DND-41 (cell line): ENCODE results near the gene SERPINB6.

Source experiments
- ATAC-seq: fragments of 200-7000 bp; cut with Tn5 transposase; 3 replicates; pipeline ENCODE4 v1.9.1; 2021; ENCODE audit warnings: low read depth; ENCODE audit not compliant: insufficient read depth
- DNase-seq: peaks from one replicate; pipeline ENCODE4 v3.0.0-alpha.2; 2020
- H2AFZ ChIP-seq: 2 replicates; pipeline ENCODE4 v1.6.0; 2012; ENCODE audit warnings: low read depth, low read length
- H3K27ac ChIP-seq: 2 replicates; pipeline ENCODE4 v1.5.1; 2012; ENCODE audit warnings: low read length, inconsistent platforms
- H3K27me3 ChIP-seq: fragments of 200-600 bp; sonication (generic); 2 replicates; pipeline ENCODE4 v1.6.0; 2012; ENCODE audit warnings: low read length, mild to moderate bottlenecking, inconsistent platforms; ENCODE audit not compliant: insufficient read depth, poor library complexity
- H3K36me3 ChIP-seq: 2 replicates; pipeline ENCODE4 v1.5.1; 2012; ENCODE audit warnings: low read length, inconsistent platforms; ENCODE audit not compliant: insufficient read depth
- H3K4me1 ChIP-seq: 2 replicates; pipeline ENCODE4 v1.5.1; 2012; ENCODE audit warnings: mild to moderate bottlenecking, low read length; ENCODE audit not compliant: insufficient read depth
- H3K4me2 ChIP-seq: 2 replicates; pipeline ENCODE4 v1.6.0; 2012; ENCODE audit warnings: mild to moderate bottlenecking, moderate library complexity, low read length, inconsistent platforms; ENCODE audit not compliant: insufficient read depth
- H3K4me3 ChIP-seq, 2 experiments: fragments of 200-600 bp in 1 of 2; shearing (Covaris generic) in 1 of 2; 2 replicates each; pipeline ENCODE4 v1.5.1; 2012 to 2016; ENCODE audit warnings: inconsistent platforms in 2 of 2, low read length in 2 of 2, mild to moderate bottlenecking in 2 of 2, low read depth in 1 of 2, moderate library complexity in 1 of 2
- H3K79me2 ChIP-seq: 2 replicates; pipeline ENCODE4 v1.6.0; 2012; ENCODE audit warnings: low read length, inconsistent platforms; ENCODE audit not compliant: insufficient read depth
- H3K9ac ChIP-seq: 2 replicates; pipeline ENCODE4 v1.6.0; 2012; ENCODE audit warnings: low read depth, mild to moderate bottlenecking, inconsistent platforms, low read length, moderate library complexity
- H3K9me3 ChIP-seq: 2 replicates; pipeline ENCODE4 v1.5.1; 2012; ENCODE audit warnings: low read length, moderate library complexity, mild to moderate bottlenecking, inconsistent platforms; ENCODE audit not compliant: insufficient read depth, severe bottlenecking
- H4K20me1 ChIP-seq: 2 replicates; pipeline ENCODE4 v1.6.0; 2012; ENCODE audit warnings: low read length; ENCODE audit not compliant: insufficient read depth
- EZH2 ChIP-seq: IDR thresholded peaks from 3 replicates; pipeline ENCODE4 v1.6.1; 2012; ENCODE audit warnings: borderline replicate concordance, low read depth, mild to moderate bottlenecking, moderate library complexity, low read length, inconsistent platforms; ENCODE audit not compliant: severe bottlenecking
- TF ChIP-seq, protein P1 (sequence below): IDR thresholded peaks from 2 replicates; pipeline ENCODE4 v1.5.1; 2012; ENCODE audit warnings: borderline replicate concordance, low read length, moderate library complexity, mild to moderate bottlenecking; ENCODE audit not compliant: poor library complexity, severe bottlenecking; ENCODE audit errors: extremely low read depth

The SERPINB6 gene

DNA sequence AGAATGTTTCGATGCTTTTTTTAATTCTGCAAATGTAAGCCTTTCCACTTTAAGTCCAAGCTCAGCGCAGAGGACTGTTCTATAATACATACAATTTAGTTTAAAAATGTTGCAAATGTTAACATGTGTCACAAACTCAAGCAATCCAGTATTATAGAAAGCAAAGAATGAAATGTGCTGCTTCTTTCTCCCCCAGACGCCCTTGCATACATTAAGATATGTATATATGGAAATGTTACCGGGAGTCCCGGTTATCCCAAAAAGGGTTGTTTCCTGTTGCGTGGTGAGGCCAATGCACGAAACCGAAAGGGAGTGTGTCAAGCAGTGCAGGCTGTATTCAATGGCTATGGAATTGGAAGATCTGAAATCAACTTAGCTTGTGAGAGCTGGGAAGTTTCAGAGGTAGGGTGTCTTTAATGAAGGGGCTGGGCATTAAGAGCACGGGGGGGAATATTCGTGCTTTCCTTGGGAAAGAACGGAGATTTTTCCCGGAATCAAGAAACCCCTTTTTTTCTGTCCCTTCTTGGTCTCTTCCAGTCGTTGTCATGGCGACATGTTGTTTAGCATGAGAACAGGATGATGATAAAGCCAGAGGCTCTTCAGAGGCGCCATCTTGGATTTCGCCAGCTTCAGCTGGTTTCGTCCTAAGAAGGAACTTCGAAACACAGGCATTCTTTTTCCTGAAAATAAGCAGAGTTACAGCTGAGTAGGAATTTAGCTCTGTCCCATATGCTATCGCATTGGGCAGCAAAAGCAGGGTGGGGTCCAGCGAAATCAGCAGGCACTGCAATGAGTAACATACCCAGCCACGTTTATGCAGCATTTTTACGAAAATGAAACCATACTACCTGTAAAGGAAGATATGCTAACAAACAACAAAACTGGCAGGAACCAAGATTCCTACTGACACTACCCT is 18.2 kb upstream of the SERPINB6 start:
- H3K36me3 ChIP-seq = no peaks in the 10 kb centered on the region
- DNase-seq (peak; percentile 87), ATAC-seq (peak; percentile 80)
- peaks cover 22% of the 10 kb centered on the region for H3K4me1 ChIP-seq
- peaks cover 7% of the 10 kb centered on the region for H3K27me3 ChIP-seq
- TF ChIP-seq, protein P1, sequence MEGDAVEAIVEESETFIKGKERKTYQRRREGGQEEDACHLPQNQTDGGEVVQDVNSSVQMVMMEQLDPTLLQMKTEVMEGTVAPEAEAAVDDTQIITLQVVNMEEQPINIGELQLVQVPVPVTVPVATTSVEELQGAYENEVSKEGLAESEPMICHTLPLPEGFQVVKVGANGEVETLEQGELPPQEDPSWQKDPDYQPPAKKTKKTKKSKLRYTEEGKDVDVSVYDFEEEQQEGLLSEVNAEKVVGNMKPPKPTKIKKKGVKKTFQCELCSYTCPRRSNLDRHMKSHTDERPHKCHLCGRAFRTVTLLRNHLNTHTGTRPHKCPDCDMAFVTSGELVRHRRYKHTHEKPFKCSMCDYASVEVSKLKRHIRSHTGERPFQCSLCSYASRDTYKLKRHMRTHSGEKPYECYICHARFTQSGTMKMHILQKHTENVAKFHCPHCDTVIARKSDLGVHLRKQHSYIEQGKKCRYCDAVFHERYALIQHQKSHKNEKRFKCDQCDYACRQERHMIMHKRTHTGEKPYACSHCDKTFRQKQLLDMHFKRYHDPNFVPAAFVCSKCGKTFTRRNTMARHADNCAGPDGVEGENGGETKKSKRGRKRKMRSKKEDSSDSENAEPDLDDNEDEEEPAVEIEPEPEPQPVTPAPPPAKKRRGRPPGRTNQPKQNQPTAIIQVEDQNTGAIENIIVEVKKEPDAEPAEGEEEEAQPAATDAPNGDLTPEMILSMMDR = no peak
- TF ChIP-seq EZH2 = no peak
- H3K4me2 ChIP-seq = peak overlapping the region; percentile 93
- no peaks in the 10 kb centered on the region for H3K79me2 ChIP-seq
- peak overlapping the region; percentile 81 for H3K9ac ChIP-seq
- no peaks in the 10 kb centered on the region for H4K20me1 ChIP-seq
- peak overlapping the region; percentile 97 for H2AFZ ChIP-seq
- no peaks in the 10 kb centered on the region for H3K9me3 ChIP-seq
- peak overlapping the region; percentile 97 for H3K27ac ChIP-seq
- H3K4me3 ChIP-seq = peak overlapping the region; percentile 34 to 75

DNA sequence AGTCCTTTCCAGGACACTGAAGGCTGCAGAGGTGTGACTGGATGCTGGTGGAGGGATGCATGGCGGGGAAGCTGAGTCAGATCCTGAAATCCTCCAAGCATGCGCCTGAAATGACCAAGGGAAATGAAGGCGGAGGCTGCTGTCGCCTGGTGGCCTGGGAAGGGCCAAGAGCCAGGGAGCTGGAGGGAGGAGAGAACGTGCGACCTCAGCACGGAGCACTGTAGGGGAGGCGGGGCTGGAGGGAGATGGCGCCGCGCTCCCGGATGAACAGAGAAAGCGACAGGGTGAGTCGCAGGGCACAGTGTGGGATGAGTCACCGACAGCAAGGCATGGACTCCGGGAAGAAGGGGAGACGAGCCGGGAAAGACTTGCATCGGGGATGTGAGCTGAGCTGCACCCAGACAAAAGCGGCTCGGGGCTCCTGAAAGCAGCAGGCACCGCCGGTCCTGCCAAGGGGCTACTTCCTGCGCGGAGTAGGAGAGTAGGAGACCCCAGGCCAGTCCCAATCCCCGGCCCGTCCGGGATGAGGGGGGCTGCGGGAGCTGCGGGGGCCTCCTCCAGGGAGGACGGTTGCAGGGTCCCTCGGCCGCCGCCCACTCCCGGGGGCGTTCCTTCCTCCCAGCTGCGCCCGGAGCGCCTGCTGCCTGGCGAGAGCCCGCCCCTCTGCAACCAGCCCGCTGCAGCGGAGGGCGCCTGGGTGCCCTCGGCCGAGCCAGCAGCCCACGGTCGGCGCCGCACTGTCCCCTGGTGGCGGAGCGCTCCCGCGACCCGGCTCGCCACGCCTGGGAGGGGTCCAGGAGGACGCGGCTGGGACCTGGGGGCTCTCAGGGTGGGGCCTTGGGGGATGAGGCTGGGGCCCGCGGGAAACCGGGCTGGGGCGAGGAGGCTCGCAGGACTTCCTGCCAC is 17.3 kb upstream of the SERPINB6 start:
- Histone ChIP-seq H3K9ac (peak overlapping the region; percentile 81), H3K27ac (peak overlapping the region; percentile 97), H3K27me3 (peaks cover 10% of the 10 kb centered on the region), H3K4me1 (peaks cover 22% of the 10 kb centered on the region), H3K4me2 (peak overlapping the region; percentile 93), H3K9me3 (no peaks in the 10 kb centered on the region), H3K79me2 (no peaks in the 10 kb centered on the region), H4K20me1 (no peaks in the 10 kb centered on the region), H3K36me3 (no peaks in the 10 kb centered on the region), H2AFZ (peak overlapping the region; percentile 97), H3K4me3 (peak overlapping the region; percentile 34 to 75)
- no peak for TF ChIP-seq EZH2
- TF ChIP-seq, protein P1 = peak; percentile 71
- peak; percentile 81 for ATAC-seq
- DNase-seq = peak; percentile 84

DNA sequence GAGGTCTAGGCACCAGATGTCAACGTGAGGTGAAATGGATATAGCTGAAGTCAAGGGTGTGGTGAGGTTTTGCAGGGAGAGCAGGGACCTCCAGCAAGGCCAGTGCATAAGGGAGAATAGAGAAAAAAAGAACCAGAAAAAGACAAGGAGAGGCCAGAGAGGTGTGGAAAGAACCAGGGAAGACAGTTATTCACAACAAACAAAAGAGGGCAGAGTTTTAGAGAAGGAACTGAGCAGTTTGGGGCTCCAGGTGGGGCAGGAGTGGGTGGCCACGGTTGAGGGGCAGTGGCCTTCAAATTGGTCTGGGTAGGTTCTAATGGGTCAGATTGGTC is 16.7 kb upstream of the SERPINB6 start:
- no peak for TF ChIP-seq EZH2
- TF ChIP-seq, protein P1 = no peak
- Histone ChIP-seq H3K4me2 (peak overlapping the region; percentile 93), H2AFZ (peak overlapping the region; percentile 97), H3K4me3 (peak overlapping the region; percentile 34 to 75; a peak in 3 of 4 replicates), H3K36me3 (no peaks in the 10 kb centered on the region), H3K9me3 (no peaks in the 10 kb centered on the region), H4K20me1 (no peaks in the 10 kb centered on the region), H3K27ac (peak overlapping the region; percentile 97), H3K4me1 (peaks cover 22% of the 10 kb centered on the region), H3K27me3 (peaks cover 14% of the 10 kb centered on the region), H3K79me2 (no peaks in the 10 kb centered on the region), H3K9ac (peak overlapping the region; percentile 81)
- no peak for ATAC-seq
- DNase-seq = no peak
